Glomerular visceral epithelial cell (primary cell): ENCODE data around the gene SLIT3.

Experiments
- DNase-seq: peaks from one replicate; pipeline ENCODE4 v3.0.0-alpha.2; 2016; ENCODE audit errors: extremely low spot score

SLIT3 gene

GRCh38 chr5:168865968-168866367 lies 435.0 kb downstream of the SLIT3 start:
- DNase-seq: no peak

- no peak for DNase-seq
These were observed 437.9 kb downstream of the SLIT3 start for GRCh38 chr5:168863021-168863420.

GRCh38 chr5:168860503-168860902 lies 440.4 kb downstream of the SLIT3 start:
- no peak for DNase-seq

- DNase-seq: no peak
These were observed 440.9 kb downstream of the SLIT3 start for GRCh38 chr5:168860081-168860480.

GRCh38 chr5:168859471-168859870 lies 441.5 kb downstream of the SLIT3 start:
- no peak for DNase-seq

GRCh38 chr5:168858994-168859393 lies 441.9 kb downstream of the SLIT3 start:
- no peak for DNase-seq

GRCh38 chr5:168858371-168858770 lies 442.6 kb downstream of the SLIT3 start:
- DNase-seq: no peak

- DNase-seq: no peak
These were observed 447.0 kb downstream of the SLIT3 start for GRCh38 chr5:168853972-168854371.

GRCh38 chr5:168852329-168852728 lies 448.6 kb downstream of the SLIT3 start:
- no peak for DNase-seq

GRCh38 chr5:168851902-168852321 lies 449.0 kb downstream of the SLIT3 start:
- DNase-seq: peak; percentile 64

- DNase-seq: no peak
These were observed 450.3 kb downstream of the SLIT3 start for GRCh38 chr5:168850683-168851082.

- no peak for DNase-seq
These were observed 452.4 kb downstream of the SLIT3 start for GRCh38 chr5:168848569-168848968.

- no peak for DNase-seq
These were observed 453.3 kb downstream of the SLIT3 start for GRCh38 chr5:168847511-168848073.

GRCh38 chr5:168844922-168845296 lies 456.0 kb downstream of the SLIT3 start:
- no peak for DNase-seq

- DNase-seq: no peak
These were observed 456.7 kb downstream of the SLIT3 start for GRCh38 chr5:168844016-168844921.

- DNase-seq: no peak
These were observed 457.5 kb downstream of the SLIT3 start for GRCh38 chr5:168843277-168844015.

GRCh38 chr5:168842571-168843205 lies 458.3 kb downstream of the SLIT3 start:
- DNase-seq: no peak

GRCh38 chr5:168837852-168838251 lies 463.1 kb downstream of the SLIT3 start:
- DNase-seq: no peak

- DNase-seq: no peak
These were observed 464.2 kb downstream of the SLIT3 start for GRCh38 chr5:168836603-168837231.

GRCh38 chr5:168833936-168834335 lies 467.0 kb downstream of the SLIT3 start:
- DNase-seq: no peak

- DNase-seq: no peak
These were observed 467.6 kb downstream of the SLIT3 start for GRCh38 chr5:168833383-168833782.

GRCh38 chr5:168832308-168832707 lies 468.6 kb downstream of the SLIT3 start:
- DNase-seq: no peak
